ENCODE measurements around the gene FCHSD2.

DNA sequence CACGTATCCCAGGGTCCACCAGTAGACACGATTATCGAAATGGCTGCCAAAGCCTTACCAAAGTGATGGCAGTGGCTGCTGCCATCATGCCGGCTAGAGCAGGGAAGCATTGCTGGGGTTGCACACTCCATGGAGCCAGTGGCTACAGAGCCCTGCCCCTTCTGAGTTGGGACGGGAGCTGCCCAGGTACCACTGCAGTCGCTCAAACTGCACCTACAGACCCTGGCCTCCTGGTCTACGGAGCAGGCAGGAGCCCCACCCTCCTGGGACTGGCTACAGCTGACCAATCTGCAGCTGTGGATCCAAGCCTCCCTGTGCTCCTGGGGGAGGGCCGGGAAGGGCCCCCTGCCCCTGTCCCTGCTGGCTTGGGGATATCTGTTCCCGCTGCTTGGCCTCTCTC is 216.5 kb downstream of the FCHSD2 start:
- no peak for TF ChIP-seq CTCF (IDR thresholded peaks at IDR 0.05; ENCODE audit: low read length)
- TF ChIP-seq EZH2 (IDR thresholded peaks at IDR 0.05; ENCODE audit: borderline replicate concordance, low read length), result no peak

All from OCI-LY1 (cell line).